Measurements from ENCODE around the gene CCDC71L. TPM values are rescaled to one million over a fixed set of nuclear protein-coding genes. Genes with fewer than 3 reads are reported as not detected.

CCDC71L gene
- polyA plus RNA-seq, 1 of the 3 experiments (the other 2 are of a cell fraction) = 30.0 TPM

GRCh38 chr7:106681815-106682495, 21.0 kb upstream of the CCDC71L start:
- Histone ChIP-seq H3K9me3 (no peaks in the 10 kb centered on the region), H3K36me3 (replicated peaks in 1 of 2; ENCODE audit: control insufficient read depth in 1 of 2, insufficient read depth in 2 of 2, low read length in 1 of 2) (no peaks in the 10 kb centered on the region), H4K20me1 (ENCODE audit: insufficient read depth) (no peaks in the 10 kb centered on the region), H3K79me2 (ENCODE audit: insufficient read depth) (no peaks in the 10 kb centered on the region), H3K4me2 (0 out of 2 replicates have a peak overlapping the region, but pooled peaks have one; percentile 0), H2AFZ (ENCODE audit: low read depth) (0 out of 2 replicates have a peak overlapping the region, but pooled peaks have one; percentile 5), H3K4me1 (ENCODE audit: control insufficient read depth in 1 of 2, insufficient read depth in 2 of 2, low read depth in 1 of 2, low read length in 1 of 2) (peaks cover 0 to 2% of the 10 kb centered on the region in 2 experiments; a peak in 2 of 4 replicates), H3K27ac (ENCODE audit: low read depth in 2 of 2, low read length in 1 of 2) (peak overlapping the region in 1 of 2 experiments; percentile 67; a peak in 2 of 4 replicates), H3K9me2 (no peaks in the 10 kb centered on the region), H3K9ac (peak overlapping the region; percentile 15; the same call in 1 of the 2 replicates), H3K4me3 (ENCODE audit: low read depth in 2 of 2, low read length in 1 of 2) (no peak overlapping the region), H3F3A (replicated peaks; ENCODE audit: insufficient read depth) (peaks cover 9% of the 10 kb centered on the region), H3K27me3 (ENCODE audit: insufficient read depth) (no peaks in the 10 kb centered on the region)
- no peak for TF ChIP-seq ELF1 (IDR thresholded peaks at IDR 0.05)
- TF ChIP-seq NRF1 (IDR thresholded peaks at IDR 0.05; ENCODE audit: low read depth, low read length) = no peak
- TF ChIP-seq, protein P1, sequence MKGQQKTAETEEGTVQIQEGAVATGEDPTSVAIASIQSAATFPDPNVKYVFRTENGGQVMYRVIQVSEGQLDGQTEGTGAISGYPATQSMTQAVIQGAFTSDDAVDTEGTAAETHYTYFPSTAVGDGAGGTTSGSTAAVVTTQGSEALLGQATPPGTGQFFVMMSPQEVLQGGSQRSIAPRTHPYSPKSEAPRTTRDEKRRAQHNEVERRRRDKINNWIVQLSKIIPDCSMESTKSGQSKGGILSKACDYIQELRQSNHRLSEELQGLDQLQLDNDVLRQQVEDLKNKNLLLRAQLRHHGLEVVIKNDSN (IDR thresholded peaks at IDR 0.05; ENCODE audit: borderline replicate concordance, low read depth) = no peak
- TF ChIP-seq ZBTB33 (IDR thresholded peaks at IDR 0.05; ENCODE audit: borderline replicate concordance, low read depth) = no peak
- TF ChIP-seq GATA2 (CRISPR knock-in tag; IDR thresholded peaks at IDR 0.05) = no peak
- no peak for TF ChIP-seq EZH2phosphoT487 (IDR thresholded peaks at IDR 0.05; ENCODE audit: borderline replicate concordance, low read depth)
- TF ChIP-seq, protein P2, sequence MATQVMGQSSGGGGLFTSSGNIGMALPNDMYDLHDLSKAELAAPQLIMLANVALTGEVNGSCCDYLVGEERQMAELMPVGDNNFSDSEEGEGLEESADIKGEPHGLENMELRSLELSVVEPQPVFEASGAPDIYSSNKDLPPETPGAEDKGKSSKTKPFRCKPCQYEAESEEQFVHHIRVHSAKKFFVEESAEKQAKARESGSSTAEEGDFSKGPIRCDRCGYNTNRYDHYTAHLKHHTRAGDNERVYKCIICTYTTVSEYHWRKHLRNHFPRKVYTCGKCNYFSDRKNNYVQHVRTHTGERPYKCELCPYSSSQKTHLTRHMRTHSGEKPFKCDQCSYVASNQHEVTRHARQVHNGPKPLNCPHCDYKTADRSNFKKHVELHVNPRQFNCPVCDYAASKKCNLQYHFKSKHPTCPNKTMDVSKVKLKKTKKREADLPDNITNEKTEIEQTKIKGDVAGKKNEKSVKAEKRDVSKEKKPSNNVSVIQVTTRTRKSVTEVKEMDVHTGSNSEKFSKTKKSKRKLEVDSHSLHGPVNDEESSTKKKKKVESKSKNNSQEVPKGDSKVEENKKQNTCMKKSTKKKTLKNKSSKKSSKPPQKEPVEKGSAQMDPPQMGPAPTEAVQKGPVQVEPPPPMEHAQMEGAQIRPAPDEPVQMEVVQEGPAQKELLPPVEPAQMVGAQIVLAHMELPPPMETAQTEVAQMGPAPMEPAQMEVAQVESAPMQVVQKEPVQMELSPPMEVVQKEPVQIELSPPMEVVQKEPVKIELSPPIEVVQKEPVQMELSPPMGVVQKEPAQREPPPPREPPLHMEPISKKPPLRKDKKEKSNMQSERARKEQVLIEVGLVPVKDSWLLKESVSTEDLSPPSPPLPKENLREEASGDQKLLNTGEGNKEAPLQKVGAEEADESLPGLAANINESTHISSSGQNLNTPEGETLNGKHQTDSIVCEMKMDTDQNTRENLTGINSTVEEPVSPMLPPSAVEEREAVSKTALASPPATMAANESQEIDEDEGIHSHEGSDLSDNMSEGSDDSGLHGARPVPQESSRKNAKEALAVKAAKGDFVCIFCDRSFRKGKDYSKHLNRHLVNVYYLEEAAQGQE (IDR thresholded peaks at IDR 0.05; ENCODE audit: low read depth, low read length) = no peak
- TF ChIP-seq, protein P3, sequence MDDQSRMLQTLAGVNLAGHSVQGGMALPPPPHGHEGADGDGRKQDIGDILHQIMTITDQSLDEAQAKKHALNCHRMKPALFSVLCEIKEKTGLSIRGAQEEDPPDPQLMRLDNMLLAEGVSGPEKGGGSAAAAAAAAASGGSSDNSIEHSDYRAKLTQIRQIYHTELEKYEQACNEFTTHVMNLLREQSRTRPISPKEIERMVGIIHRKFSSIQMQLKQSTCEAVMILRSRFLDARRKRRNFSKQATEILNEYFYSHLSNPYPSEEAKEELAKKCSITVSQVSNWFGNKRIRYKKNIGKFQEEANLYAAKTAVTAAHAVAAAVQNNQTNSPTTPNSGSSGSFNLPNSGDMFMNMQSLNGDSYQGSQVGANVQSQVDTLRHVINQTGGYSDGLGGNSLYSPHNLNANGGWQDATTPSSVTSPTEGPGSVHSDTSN (IDR thresholded peaks at IDR 0.05) = no peak
- TF ChIP-seq TEAD4 (IDR thresholded peaks at IDR 0.05; ENCODE audit: borderline replicate concordance, insufficient read depth) = no peak
- TF ChIP-seq MXI1 (IDR thresholded peaks at IDR 0.05; ENCODE audit: low read depth, low read length) = no peak
- TF ChIP-seq TAF1 (IDR thresholded peaks at IDR 0.05; ENCODE audit: borderline replicate concordance, low read depth, low read length) = no peak
- no peak for TF ChIP-seq POLR2AphosphoS5 (IDR thresholded peaks at IDR 0.05; ENCODE audit: low read depth, low read length)
- no peak for TF ChIP-seq CHD2 (IDR thresholded peaks at IDR 0.05; ENCODE audit: low read length, partially characterized antibody)
- TF ChIP-seq, protein P4, sequence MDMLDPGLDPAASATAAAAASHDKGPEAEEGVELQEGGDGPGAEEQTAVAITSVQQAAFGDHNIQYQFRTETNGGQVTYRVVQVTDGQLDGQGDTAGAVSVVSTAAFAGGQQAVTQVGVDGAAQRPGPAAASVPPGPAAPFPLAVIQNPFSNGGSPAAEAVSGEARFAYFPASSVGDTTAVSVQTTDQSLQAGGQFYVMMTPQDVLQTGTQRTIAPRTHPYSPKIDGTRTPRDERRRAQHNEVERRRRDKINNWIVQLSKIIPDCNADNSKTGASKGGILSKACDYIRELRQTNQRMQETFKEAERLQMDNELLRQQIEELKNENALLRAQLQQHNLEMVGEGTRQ (IDR thresholded peaks at IDR 0.05; ENCODE audit: borderline replicate concordance, low read depth, low read length) = no peak
- no peak for TF ChIP-seq FOXM1 (IDR thresholded peaks at IDR 0.05; ENCODE audit: low read depth)
- TF ChIP-seq JUND (IDR thresholded peaks at IDR 0.05) = no peak
- no peak for TF ChIP-seq YY1 (IDR thresholded peaks at IDR 0.05; ENCODE audit: low read depth)
- no peak for TF ChIP-seq MAX (IDR thresholded peaks at IDR 0.05; ENCODE audit: low read depth)
- TF ChIP-seq SMC3 (IDR thresholded peaks at IDR 0.05; ENCODE audit: low read depth, low read length) = no peak
- CTCF ChIA-PET = interaction anchor here (1.0 to 4.0 kb wide), 2 partner anchors 21 to 22 kb away, joined by 3 to 23 read pairs; partner anchors contain the start of gene CCDC71L
- WGBS (ENCODE audit: low lambda C conversion rate) = 65% methylated on average over 5 of the region's 5 CpGs
- POLR2A ChIA-PET = no interaction called here
- no peak for DNase-seq
